Measurements from ENCODE around the gene HYAL3.

DNA sequence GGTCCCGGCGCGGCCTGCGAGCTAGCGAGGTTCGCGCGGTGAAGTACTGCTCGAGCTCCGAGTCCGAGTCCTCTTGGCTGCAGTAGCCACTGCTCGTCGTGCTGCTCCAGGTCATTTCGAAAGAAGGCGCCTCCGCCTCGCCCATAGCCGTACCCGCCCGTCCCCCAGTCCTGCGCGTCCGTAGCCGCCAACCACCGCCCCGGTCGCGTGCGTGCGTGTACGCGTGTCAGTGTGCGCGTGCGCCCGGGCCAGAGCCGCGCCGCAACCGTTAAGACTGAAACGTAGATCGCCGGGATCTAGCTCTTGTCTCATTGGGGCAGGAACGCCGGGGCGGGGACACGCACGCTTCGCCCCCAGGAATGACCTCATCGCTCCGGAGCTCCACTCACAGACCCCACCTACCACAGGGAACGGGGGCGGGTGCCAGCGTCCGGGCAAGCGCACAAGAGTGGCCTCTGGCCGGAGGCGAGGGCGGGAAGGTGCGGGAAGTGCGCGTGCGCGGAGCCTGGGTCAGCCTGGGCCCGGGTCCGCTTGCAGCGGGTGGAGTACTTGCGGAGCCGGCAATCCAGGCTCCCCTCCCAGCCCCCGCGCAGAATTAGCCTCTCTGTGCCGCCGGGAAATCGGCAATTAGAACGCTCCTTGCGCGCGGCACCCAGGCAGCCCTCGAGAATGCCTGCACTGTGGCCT lies 38.1 kb upstream of the HYAL3 start:
- TF ChIP-seq, protein P1, sequence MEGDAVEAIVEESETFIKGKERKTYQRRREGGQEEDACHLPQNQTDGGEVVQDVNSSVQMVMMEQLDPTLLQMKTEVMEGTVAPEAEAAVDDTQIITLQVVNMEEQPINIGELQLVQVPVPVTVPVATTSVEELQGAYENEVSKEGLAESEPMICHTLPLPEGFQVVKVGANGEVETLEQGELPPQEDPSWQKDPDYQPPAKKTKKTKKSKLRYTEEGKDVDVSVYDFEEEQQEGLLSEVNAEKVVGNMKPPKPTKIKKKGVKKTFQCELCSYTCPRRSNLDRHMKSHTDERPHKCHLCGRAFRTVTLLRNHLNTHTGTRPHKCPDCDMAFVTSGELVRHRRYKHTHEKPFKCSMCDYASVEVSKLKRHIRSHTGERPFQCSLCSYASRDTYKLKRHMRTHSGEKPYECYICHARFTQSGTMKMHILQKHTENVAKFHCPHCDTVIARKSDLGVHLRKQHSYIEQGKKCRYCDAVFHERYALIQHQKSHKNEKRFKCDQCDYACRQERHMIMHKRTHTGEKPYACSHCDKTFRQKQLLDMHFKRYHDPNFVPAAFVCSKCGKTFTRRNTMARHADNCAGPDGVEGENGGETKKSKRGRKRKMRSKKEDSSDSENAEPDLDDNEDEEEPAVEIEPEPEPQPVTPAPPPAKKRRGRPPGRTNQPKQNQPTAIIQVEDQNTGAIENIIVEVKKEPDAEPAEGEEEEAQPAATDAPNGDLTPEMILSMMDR (IDR thresholded peaks at IDR 0.05; ENCODE audit: low read depth, low read length, poor library complexity, severe bottlenecking), result no peak
- TF ChIP-seq EZH2phosphoT487 (IDR thresholded peaks at IDR 0.05; ENCODE audit: borderline replicate concordance, low read length), result no peak
